Hepatocyte (in vitro differentiated cells): ENCODE results near the gene CHN2.

Experiments used
- EZH2 ChIP-seq: fragments of 200-600 bp; sonication (generic); IDR thresholded peaks from 2 replicates; pipeline ENCODE4 v1.6.1; 2016; ENCODE audit warnings: antibody characterized with exemption, mild to moderate bottlenecking, borderline replicate concordance
- EZH2phosphoT487 ChIP-seq: fragments of 200-600 bp; sonication (generic); IDR thresholded peaks from one replicate; pipeline ENCODE4 v1.6.1; 2018; ENCODE audit warnings: antibody characterized with exemption, mild to moderate bottlenecking, low read depth, moderate library complexity; ENCODE audit not compliant: unreplicated experiment, severe bottlenecking
- TF ChIP-seq, protein P1 (sequence below): fragments of 200-600 bp; sonication (generic); IDR thresholded peaks from 2 replicates; pipeline ENCODE4 v1.5.1; 2016; ENCODE audit warnings: antibody characterized with exemption, mild to moderate bottlenecking; ENCODE audit not compliant: poor library complexity

DNA sequence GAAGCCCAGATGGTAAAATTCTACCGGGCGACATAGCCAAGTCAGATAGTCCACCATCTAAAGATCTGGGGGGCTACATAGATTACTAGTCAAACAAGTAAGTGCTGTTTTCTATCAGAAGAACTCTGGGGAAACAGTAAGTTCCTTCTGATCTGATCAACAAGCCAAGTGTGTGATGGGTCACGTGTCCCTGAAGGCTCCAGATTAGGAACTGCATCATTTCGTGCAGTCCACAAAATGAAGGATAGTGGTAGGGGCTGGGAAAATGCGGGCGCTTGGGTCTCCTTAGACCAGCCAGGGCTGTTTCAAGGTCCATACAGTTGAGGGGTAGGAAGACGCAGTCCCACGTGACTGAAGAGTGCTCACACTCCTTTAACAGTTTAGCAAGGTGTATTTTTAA, 1.8 kb upstream of the CHN2 start:
- TF ChIP-seq EZH2 (no peak), EZH2phosphoT487 (no peak)
- TF ChIP-seq, protein P1, sequence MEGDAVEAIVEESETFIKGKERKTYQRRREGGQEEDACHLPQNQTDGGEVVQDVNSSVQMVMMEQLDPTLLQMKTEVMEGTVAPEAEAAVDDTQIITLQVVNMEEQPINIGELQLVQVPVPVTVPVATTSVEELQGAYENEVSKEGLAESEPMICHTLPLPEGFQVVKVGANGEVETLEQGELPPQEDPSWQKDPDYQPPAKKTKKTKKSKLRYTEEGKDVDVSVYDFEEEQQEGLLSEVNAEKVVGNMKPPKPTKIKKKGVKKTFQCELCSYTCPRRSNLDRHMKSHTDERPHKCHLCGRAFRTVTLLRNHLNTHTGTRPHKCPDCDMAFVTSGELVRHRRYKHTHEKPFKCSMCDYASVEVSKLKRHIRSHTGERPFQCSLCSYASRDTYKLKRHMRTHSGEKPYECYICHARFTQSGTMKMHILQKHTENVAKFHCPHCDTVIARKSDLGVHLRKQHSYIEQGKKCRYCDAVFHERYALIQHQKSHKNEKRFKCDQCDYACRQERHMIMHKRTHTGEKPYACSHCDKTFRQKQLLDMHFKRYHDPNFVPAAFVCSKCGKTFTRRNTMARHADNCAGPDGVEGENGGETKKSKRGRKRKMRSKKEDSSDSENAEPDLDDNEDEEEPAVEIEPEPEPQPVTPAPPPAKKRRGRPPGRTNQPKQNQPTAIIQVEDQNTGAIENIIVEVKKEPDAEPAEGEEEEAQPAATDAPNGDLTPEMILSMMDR, result no peak
